Endothelial cell of umbilical vein (primary cell): ENCODE measurements around the gene VTI1A. TPM values are rescaled to one million over a fixed set of nuclear protein-coding genes. Genes with fewer than 3 reads are reported as not detected.

Experiments used
- BruUV-seq: library from RNA; stranded (reverse); fragments of 400-500 nt; replicated peaks from 2 replicates; lab custom pipeline; 2021; lab: Mats Ljungman, UMichigan
- CTCF ChIA-PET: fragments of 300-600, 350-600 bp; sonication (Branson Sonifier 250); formaldehyde crosslinking; loops from one replicate; lab custom pipeline; 2021; ENCODE audit warnings: antibody characterized with exemption, inconsistent platforms; lab: Charles Lee
- POLR2A ChIA-PET: fragments of 300-600, 350-600 bp; sonication (Branson Sonifier 250); formaldehyde crosslinking; loops from one replicate; lab custom pipeline; 2021; ENCODE audit warnings: antibody characterized with exemption, inconsistent platforms; lab: Charles Lee
- DNase-seq: peaks from one replicate; pipeline ENCODE4 v3.0.0-alpha.2; 2011; ENCODE audit warnings: low read depth, low spot score
- FAIRE-seq: peaks from 2 replicates; lab custom pipeline; 2011; peaks lifted over from hg19 to GRCh38; lab: Jason Lieb, UNC
- H2AFZ ChIP-seq: 2 replicates; pipeline ENCODE4 v1.6.0; 2012; ENCODE audit warnings: low read depth, low read length, control low read depth, inconsistent platforms
- H3K27ac ChIP-seq: 2 replicates; pipeline ENCODE4 v1.5.1; 2011; ENCODE audit warnings: low read depth, mild to moderate bottlenecking, control low read depth, low read length, moderate library complexity; ENCODE audit not compliant: insufficient read depth
- H3K27me3 ChIP-seq, 2 experiments: 2 replicates each; pipeline versions ENCODE4 v1.6.0 to v1.6.1; 2011; ENCODE audit warnings: low read length in 2 of 2, mixed read lengths in 1 of 2; ENCODE audit not compliant: control insufficient read depth in 2 of 2, insufficient read depth in 2 of 2
- H3K36me3 ChIP-seq, 2 experiments: 2 replicates in 1 of 2; 3 replicates in 1 of 2; pipeline ENCODE4 v1.5.1; 2011; ENCODE audit warnings: low read length in 2 of 2, mild to moderate bottlenecking in 1 of 2, moderate library complexity in 1 of 2; ENCODE audit not compliant: control insufficient read depth in 2 of 2, insufficient read depth in 2 of 2; ENCODE audit errors: extremely low read depth in 1 of 2
- H3K4me1 ChIP-seq: 3 replicates; pipeline ENCODE4 v1.5.1; 2011; ENCODE audit warnings: mild to moderate bottlenecking, low read length; ENCODE audit not compliant: control insufficient read depth, insufficient read depth; ENCODE audit errors: extremely low read depth
- H3K4me2 ChIP-seq: 2 replicates; pipeline ENCODE4 v1.6.1; 2011; ENCODE audit warnings: low read length, control low read depth, mixed read lengths; ENCODE audit not compliant: insufficient read depth
- H3K4me3 ChIP-seq, 3 experiments: fragments of 200-600 bp in 1 of 3; sonication (generic), shearing (Covaris generic) in 1 of 3; replicated peaks in 1 of 3; 2 replicates each; pipeline ENCODE4 v1.5.1; 2011 to 2016; ENCODE audit warnings: control low read depth in 3 of 3, low read length in 3 of 3, mild to moderate bottlenecking in 2 of 3, inconsistent platforms in 1 of 3, low read depth in 1 of 3, moderate library complexity in 1 of 3; ENCODE audit not compliant: insufficient read depth in 1 of 3
- H3K79me2 ChIP-seq: 2 replicates; pipeline ENCODE4 v1.6.0; 2012; ENCODE audit warnings: low read length, inconsistent platforms; ENCODE audit not compliant: control insufficient read depth, insufficient read depth
- H3K9ac ChIP-seq: replicated peaks from 2 replicates; pipeline ENCODE3; 2011; ENCODE audit warnings: low read length, control low read depth; ENCODE audit not compliant: insufficient read depth; ENCODE audit errors: extremely low read depth
- H3K9me1 ChIP-seq: replicated peaks from 3 replicates; pipeline ENCODE4 v1.6.0; 2011; ENCODE audit warnings: mild to moderate bottlenecking, low read length; ENCODE audit not compliant: control insufficient read depth, insufficient read depth; ENCODE audit errors: extremely low read depth
- H3K9me3 ChIP-seq: replicated peaks from 2 replicates; pipeline ENCODE4 v1.5.1; 2012; ENCODE audit warnings: low read length, inconsistent platforms; ENCODE audit not compliant: control insufficient read depth, insufficient read depth
- H4K20me1 ChIP-seq: replicated peaks from 2 replicates; pipeline ENCODE3; 2011; ENCODE audit warnings: mild to moderate bottlenecking, low read length; ENCODE audit not compliant: control insufficient read depth, insufficient read depth; ENCODE audit errors: extremely low read depth
- EZH2 ChIP-seq: IDR thresholded peaks from 2 replicates; pipeline ENCODE4 v1.6.1; 2012; ENCODE audit warnings: borderline replicate concordance, low read depth, mild to moderate bottlenecking, moderate library complexity, low read length, inconsistent platforms; ENCODE audit not compliant: severe bottlenecking
- FOS ChIP-seq: IDR thresholded peaks from 2 replicates; pipeline ENCODE4 v1.6.1; 2011; ENCODE audit warnings: mild to moderate bottlenecking, low read length, moderate library complexity, borderline replicate concordance; ENCODE audit not compliant: insufficient read depth
- GATA2 ChIP-seq: IDR thresholded peaks from 2 replicates; pipeline ENCODE4 v1.7.0; 2011; ENCODE audit warnings: low read depth, mild to moderate bottlenecking, moderate library complexity, mixed read lengths, low read length; ENCODE audit not compliant: insufficient read length, insufficient read depth
- JUN ChIP-seq: IDR thresholded peaks from 2 replicates; pipeline ENCODE4 v1.6.1; 2011; ENCODE audit warnings: borderline replicate concordance, low read depth; ENCODE audit not compliant: insufficient read length, insufficient read depth
- MYC ChIP-seq: IDR thresholded peaks from one replicate; pipeline ENCODE4 v1.6.1; 2011; ENCODE audit warnings: mild to moderate bottlenecking, low read depth, low read length
- POLR2A ChIP-seq: IDR thresholded peaks from 2 replicates; pipeline ENCODE4 v1.6.1; 2012; ENCODE audit warnings: low read depth, mild to moderate bottlenecking, control low read depth, low read length
- POLR2AphosphoS5 ChIP-seq: IDR thresholded peaks from 2 replicates; pipeline ENCODE4 v1.6.1; 2012; ENCODE audit warnings: low read depth, mild to moderate bottlenecking, control low read depth, low read length, moderate library complexity; ENCODE audit not compliant: insufficient read depth
- dilution Hi-C: fragments of 300-500 bp; cut with MboI; formaldehyde crosslinking; loops from one replicate; pipeline ENCODE4 v1.15.0; 2019; ENCODE audit warnings: low sequenced_read_pairs; ENCODE audit not compliant: extremely low pct_ligation_motif_present
- intact Hi-C: fragments of 100-400 bp; cut with micrococcal nuclease; formaldehyde crosslinking; loops from one replicate; pipeline ENCODE4 v1.10.0; 2022
- polyA plus RNA-seq, 4 experiments: library from polyadenylated mRNA; depleted of rRNA in 3 of 4; stranded (reverse) in 3 of 4; unstranded in 1 of 4; fragments of >200 nt; gene quantifications; 2 replicates each; pipeline versions ENCODE4 v1.2.1 to v1.2.3, GENCODE V29; 2011 to 2012; ENCODE audit warnings: missing spikeins in 1 of 4
- total RNA-seq: library from RNA; stranded (reverse); gene quantifications from 2 replicates; pipeline ENCODE4 v1.2.3, GENCODE V29; 2021
- TF ChIP-seq, protein P1 (sequence below): IDR thresholded peaks from 2 replicates; pipeline ENCODE4 v1.6.1; 2011; ENCODE audit not compliant: insufficient read depth, insufficient read length
- TF ChIP-seq, protein P2 (sequence below), 2 donors: IDR thresholded peaks; 1 replicate in 1 of 2; 2 replicates in 1 of 2; pipeline ENCODE4 v1.5.1; 2011; ENCODE audit warnings: low read length in 2 of 2, mild to moderate bottlenecking in 2 of 2, moderate library complexity in 2 of 2, control low read depth in 1 of 2, inconsistent platforms in 1 of 2, low read depth in 1 of 2; ENCODE audit not compliant: insufficient read depth in 1 of 2; ENCODE audit errors: extremely low read depth in 1 of 2

Gene VTI1A
- total and polyA plus RNA-seq, 2 donors (not counting 3 experiments of a cell fraction or from before 2014, with no cell fraction given), result 10.8 to 35.6 TPM

DNA sequence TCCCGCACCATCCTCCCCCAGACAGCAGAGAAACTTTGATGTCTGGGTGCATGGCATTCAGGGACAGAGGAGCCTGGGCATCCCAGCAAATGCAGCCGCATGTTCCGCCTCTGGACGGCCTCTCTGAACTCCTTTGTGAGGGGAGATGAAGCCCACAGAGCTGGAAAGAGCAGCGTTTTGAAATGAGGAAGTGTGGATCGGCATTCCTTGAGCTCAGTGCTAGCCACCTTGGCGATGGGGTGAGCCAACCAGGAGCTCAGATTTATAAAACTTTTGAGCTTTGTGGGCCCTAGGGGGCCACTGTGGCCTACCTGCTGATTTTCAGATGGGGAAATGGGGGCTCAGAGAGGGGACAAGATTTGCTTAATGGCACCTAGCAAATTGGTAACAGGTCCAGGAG is 376.6 kb downstream of the VTI1A start:
- Histone ChIP-seq H2AFZ (no peak overlapping the region), H3K9me1 (no peaks in the 10 kb centered on the region), H3K27ac (no peak overlapping the region), H3K4me3 (no peak overlapping the region), H3K27me3 (no peaks in the 10 kb centered on the region), H3K4me2 (no peak overlapping the region), H3K36me3 (no peaks in the 10 kb centered on the region), H3K4me1 (no peaks in the 10 kb centered on the region), H3K9me3 (no peaks in the 10 kb centered on the region), H4K20me1 (no peaks in the 10 kb centered on the region), H3K9ac (no peak overlapping the region), H3K79me2 (no peaks in the 10 kb centered on the region)
- CTCF ChIA-PET, result no interaction called here
- POLR2A ChIA-PET, result no interaction called here
- no TSS peak for BruUV-seq
- DNase-seq, result no peak
- dilution Hi-C loops (no loop called here), intact Hi-C loops (no loop called here)
- no peak for FAIRE-seq
- TF ChIP-seq, protein P1, sequence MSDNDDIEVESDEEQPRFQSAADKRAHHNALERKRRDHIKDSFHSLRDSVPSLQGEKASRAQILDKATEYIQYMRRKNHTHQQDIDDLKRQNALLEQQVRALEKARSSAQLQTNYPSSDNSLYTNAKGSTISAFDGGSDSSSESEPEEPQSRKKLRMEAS, result no peak
- no peak for TF ChIP-seq FOS
- TF ChIP-seq EZH2, result no peak
- TF ChIP-seq, protein P2, sequence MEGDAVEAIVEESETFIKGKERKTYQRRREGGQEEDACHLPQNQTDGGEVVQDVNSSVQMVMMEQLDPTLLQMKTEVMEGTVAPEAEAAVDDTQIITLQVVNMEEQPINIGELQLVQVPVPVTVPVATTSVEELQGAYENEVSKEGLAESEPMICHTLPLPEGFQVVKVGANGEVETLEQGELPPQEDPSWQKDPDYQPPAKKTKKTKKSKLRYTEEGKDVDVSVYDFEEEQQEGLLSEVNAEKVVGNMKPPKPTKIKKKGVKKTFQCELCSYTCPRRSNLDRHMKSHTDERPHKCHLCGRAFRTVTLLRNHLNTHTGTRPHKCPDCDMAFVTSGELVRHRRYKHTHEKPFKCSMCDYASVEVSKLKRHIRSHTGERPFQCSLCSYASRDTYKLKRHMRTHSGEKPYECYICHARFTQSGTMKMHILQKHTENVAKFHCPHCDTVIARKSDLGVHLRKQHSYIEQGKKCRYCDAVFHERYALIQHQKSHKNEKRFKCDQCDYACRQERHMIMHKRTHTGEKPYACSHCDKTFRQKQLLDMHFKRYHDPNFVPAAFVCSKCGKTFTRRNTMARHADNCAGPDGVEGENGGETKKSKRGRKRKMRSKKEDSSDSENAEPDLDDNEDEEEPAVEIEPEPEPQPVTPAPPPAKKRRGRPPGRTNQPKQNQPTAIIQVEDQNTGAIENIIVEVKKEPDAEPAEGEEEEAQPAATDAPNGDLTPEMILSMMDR (IDR thresholded peaks at IDR 0.05; ENCODE audit: extremely low read depth in 1 of 2, insufficient read depth in 1 of 2, low read depth in 1 of 2, low read length in 2 of 2), result no peak
- no peak for TF ChIP-seq POLR2AphosphoS5
- no peak for TF ChIP-seq MYC
- no peak for TF ChIP-seq POLR2A
- no peak for TF ChIP-seq GATA2
- TF ChIP-seq JUN, result no peak
